IPS-11a (cell line): ENCODE results near the gene RAPGEF2.
"Not testable (repeated sequence)": the region's sequence is repeated elsewhere in the genome, so short reads cannot be mapped to it uniquely, and the experiment has no call there.

ENCODE experiments used
- H3K4me3 ChIP-seq: one replicate; pipeline ENCODE4 v1.5.1; 2013; ENCODE audit warnings: low read depth, low read length, control low read depth

The RAPGEF2 gene

DNA sequence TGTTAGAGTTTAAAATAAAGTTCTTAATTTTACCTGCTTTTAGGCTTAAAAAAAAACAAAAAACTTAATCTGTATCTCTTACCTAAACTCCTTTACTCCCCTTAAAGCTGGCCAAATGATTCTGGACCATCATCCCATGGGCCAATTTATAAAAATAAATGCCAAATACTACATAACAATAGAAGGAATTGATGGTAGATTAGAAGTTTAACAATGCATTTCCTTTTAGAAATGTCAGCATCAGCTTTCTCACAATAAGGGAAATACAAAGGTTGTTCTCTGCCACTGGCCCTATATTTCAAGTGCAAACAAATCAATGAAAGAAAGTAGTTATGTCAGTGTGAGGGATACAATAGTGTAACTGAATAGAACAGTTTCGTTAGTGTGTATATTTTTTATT lies 5.7 kb upstream of the RAPGEF2 start:
- H3K4me3 ChIP-seq: no peak overlapping the region

GRCh38 chr4:159097785-159098184 lies 5.1 kb upstream of the RAPGEF2 start:
- no peak overlapping the region for H3K4me3 ChIP-seq

- H3K4me3 ChIP-seq: no peak overlapping the region
Measured at GRCh38 chr4:159098482-159099127, 4.3 kb upstream of the RAPGEF2 start.

- H3K4me3 ChIP-seq: peak overlapping the region; percentile 73
Measured at GRCh38 chr4:159101988-159102621, 774 bp upstream of the RAPGEF2 start.

DNA sequence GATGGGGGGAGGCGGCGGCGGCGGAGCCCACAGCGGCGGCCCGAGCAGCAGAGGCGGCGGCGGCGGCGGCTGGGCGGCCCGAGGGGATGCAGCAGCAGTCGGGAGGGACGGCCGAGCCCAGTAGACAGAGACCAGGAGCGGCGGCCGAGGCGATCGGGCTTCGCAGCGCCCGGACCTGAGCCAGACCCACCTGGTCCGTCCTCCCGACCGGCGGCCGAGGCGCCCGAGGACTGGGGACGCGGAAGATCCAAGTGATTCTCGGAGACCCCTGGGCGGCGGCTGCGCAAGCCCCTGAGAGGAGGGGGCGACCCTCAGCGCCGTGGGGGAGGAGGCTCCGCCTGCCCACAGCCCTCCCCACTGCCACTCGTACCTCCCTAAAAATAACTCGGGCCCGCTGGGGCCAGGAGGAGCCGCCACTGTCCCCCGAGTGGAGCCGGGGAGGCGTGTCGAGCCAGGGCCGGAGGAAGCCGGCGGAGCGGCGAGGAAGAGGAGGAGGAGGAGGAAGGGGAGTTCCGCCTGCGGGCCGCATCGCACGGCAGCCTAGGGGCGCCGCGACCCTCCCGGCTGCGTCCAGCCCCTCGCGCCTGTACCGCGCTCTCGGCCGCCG lies 608 bp downstream of the RAPGEF2 start:
- peak overlapping the region; percentile 73 for H3K4me3 ChIP-seq

DNA sequence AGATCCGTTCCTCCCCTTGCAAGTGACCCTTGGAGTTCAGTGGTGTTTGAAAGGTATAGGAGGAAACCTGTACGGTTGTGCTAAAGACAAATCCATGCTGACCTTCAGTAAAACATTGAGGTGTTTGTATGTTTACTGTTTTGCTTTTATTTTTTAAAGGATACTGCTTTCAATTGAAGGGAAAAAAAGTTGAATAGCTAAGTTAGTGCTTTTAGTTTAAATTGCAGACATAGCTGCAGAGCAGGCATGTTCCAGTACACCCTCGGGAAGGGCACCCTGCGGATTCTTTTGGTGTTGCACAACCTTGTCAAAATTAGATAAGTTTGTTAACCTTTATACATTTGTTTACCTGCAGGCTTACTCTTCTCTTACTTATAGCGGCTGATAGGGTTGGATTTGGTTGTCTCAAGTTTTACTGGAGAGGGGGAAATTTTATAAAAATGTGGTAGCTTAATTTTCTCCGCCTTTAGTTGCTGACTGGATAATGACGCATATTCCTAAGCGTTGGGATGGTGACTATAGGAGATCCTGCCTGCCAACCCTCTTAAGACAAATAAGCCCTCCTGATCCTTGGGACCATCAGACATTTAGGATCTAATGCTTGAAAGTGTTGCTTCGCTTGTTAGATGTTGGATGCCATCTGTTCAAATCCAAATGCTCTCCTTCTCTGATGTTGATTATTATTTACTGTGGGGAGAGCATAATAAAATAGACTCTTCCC lies 2.0 kb downstream of the RAPGEF2 start:
- H3K4me3 ChIP-seq: peak overlapping the region; percentile 82

GRCh38 chr4:159105761-159106243 lies 2.9 kb downstream of the RAPGEF2 start:
- H3K4me3 ChIP-seq: peak overlapping the region; percentile 82

- no peak overlapping the region for H3K4me3 ChIP-seq
Measured at GRCh38 chr4:159106636-159107035, 3.8 kb downstream of the RAPGEF2 start.

- H3K4me3 ChIP-seq: no peak overlapping the region
Measured at GRCh38 chr4:159107203-159107925, 4.5 kb downstream of the RAPGEF2 start.

GRCh38 chr4:159108124-159108523 lies 5.2 kb downstream of the RAPGEF2 start:
- H3K4me3 ChIP-seq: no peak overlapping the region

- H3K4me3 ChIP-seq: no peak overlapping the region
Measured at GRCh38 chr4:159110961-159111360, 8.1 kb downstream of the RAPGEF2 start.

DNA sequence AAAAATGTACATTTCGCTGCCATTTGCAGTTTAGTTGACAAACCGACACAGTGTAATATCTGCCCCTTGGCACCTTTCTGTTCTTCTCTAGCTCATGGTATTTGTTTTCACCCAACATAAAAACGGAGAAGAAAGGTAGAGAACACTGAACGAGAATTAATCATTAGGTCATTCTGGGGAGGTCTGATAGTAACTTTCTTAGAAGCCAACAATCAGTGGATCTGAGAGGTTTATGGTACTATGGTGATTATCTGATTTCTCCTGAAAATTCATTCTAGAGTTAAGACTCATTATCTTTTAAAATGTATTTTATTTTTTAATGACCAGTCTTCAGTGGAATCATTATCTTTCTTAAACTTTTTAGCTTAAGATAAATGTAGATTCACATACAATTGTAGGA lies 8.5 kb downstream of the RAPGEF2 start:
- H3K4me3 ChIP-seq: no peak overlapping the region

DNA sequence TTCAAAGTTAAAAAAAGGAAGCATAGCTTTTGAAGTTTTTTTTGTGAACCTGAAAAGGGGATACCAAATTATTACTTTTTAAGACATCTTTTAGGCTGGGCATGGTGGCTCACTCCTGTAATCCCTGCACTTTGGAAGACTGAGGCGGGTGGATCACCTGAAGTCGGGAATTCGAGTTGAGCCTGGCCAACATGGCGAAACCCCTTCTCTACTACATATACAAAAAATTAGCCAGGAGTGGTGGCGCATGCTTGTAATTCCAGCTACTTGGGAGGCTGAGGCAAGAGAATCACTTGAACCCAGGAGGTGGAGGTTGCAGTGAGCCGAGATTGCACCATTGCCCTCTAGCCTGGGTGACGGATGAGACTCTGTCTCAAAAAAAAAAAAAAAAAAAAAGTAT lies 10.5 kb downstream of the RAPGEF2 start:
- not testable (repeated sequence) for H3K4me3 ChIP-seq

DNA sequence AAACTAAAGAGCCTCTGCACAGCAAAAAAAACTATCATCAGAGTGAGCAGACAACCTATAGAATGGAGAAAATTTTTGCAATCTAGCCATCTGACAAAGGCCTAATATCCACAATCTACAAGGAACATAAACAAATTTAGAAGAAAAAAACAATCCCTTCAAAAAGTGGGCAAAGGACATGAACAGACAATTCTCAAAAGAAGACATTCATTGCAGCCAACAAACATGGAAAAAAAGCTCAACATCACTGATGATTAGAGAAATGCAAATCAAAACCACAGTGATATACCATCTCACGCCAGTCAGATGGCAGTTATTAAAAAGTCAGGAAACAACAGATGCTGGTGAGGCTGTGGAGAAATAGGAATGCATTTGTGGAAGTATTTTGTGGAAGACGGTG lies 13.2 kb downstream of the RAPGEF2 start:
- H3K4me3 ChIP-seq: not testable (repeated sequence)

DNA sequence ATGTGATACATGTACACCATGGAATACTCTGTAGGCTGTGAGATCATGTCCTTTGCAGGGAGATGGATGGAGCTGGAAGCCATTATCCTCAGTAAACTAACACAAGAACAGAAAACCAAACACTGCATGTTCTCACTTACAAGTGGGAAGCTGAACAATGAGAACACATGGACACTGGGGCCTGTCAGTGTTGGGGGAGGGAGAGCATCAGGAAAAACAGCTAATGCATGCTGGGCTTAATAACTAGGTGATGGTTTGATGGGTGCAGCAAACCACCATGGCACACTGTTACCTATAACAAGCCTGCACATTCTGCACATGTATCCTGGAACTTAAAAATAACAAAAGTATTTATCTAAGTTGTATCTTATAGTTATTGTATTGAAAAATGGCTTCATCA lies 13.8 kb downstream of the RAPGEF2 start:
- H3K4me3 ChIP-seq: not testable (repeated sequence)

GRCh38 chr4:159117564-159117963 lies 14.7 kb downstream of the RAPGEF2 start:
- H3K4me3 ChIP-seq: no peak overlapping the region

DNA sequence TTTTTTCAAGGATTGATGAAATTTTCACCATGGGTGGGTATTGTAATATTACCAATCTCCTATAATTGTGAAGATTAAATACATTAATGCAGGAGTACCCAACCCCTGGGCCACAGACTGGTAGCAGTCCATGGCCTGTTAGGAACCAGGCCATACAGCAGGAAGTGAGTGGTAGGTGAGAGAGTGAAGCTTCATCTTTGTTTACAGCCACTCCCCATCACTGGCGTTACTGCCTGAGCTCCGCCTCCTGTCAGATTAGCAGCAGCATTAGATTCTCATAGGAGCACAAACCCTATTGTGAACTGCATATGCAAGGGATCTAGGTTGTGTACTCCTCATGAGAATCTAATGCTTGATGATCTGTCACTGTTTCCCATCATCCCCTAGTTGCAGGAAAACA lies 15.1 kb downstream of the RAPGEF2 start:
- no peak overlapping the region for H3K4me3 ChIP-seq

- H3K4me3 ChIP-seq: no peak overlapping the region
Measured at GRCh38 chr4:159121371-159121770, 18.5 kb downstream of the RAPGEF2 start.

- H3K4me3 ChIP-seq: no peak overlapping the region
Measured at GRCh38 chr4:159126716-159127115, 23.8 kb downstream of the RAPGEF2 start.

- no peak overlapping the region for H3K4me3 ChIP-seq
Measured at GRCh38 chr4:159127745-159128518, 25.1 kb downstream of the RAPGEF2 start.
